ENCODE results near the gene NAAA. TPM values are rescaled to one million over a fixed set of nuclear protein-coding genes. Genes with fewer than 3 reads are reported as not detected.
"Not testable (repeated sequence)": the region's sequence is repeated elsewhere in the genome, so short reads cannot be mapped to it uniquely, and the experiment has no call there.

NAAA gene
- polyA plus RNA-seq, 1 donor = 14.7 TPM

DNA sequence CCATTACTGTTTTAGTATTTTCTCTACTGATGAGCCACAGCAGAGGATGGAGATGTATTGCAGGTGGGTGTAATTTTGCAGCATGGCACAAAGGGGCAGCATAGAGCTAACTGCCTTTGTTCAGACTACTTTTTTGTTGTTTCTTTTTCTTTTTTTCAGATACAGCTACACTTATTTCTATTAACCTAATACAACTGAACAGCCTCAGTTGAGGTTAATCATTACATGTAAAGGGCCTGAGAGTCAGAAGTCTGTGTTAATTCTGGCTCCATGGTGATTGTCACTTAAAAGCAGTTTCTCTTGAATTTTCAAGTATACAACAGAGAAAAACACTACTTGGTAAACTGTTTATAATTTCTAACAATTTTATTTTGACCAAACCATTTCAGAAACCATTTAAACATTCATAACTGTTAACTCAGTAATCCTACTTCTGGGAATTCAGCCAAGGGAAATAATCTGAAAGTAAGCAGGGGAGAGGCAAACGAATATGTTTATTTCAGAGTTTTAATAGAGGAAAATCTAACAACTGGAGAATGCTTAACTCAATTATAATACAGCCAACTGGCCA, 24.6 kb downstream of the NAAA start:
- DNase-seq = peak; percentile 26

DNA sequence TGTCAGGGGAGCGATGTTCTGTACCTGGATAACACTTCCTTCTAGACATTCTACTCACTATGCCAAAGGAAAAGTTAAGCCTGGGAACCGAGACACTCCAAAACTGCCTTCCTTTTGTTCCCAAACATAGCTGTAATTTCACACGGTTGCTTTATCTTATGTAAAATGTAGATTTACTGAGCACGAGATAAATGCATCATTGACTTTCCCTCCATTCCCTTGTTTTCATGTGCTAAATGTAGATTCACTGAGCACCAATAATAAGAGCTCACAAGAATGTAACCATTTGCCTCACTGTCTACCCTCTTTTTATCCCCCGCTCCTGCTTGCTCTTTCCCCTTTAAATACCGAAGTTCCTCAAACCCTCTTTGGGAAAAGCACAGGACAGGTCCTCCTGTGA, 27.8 kb downstream of the NAAA start:
- DNase-seq = no peak

DNA sequence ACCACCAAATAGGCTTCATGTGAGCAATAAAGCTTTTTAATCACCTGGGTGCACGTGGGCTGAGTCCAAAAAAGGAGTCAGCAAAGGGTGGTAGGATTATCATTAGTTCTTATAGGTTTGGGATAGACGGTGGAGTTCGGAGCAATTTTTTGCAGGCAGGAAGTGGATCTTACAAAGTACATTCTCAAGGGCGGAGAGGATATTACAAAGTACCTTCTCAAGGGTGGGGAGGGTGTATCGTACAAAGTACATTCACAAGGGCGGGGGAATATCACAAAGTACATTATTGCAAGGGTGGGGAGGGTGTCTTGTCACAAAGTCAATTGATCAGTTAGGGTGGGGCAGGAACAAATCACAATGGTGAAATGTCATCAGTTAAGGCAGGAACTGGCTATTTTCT, 30.0 kb downstream of the NAAA start:
- not testable (repeated sequence) for DNase-seq

DNA sequence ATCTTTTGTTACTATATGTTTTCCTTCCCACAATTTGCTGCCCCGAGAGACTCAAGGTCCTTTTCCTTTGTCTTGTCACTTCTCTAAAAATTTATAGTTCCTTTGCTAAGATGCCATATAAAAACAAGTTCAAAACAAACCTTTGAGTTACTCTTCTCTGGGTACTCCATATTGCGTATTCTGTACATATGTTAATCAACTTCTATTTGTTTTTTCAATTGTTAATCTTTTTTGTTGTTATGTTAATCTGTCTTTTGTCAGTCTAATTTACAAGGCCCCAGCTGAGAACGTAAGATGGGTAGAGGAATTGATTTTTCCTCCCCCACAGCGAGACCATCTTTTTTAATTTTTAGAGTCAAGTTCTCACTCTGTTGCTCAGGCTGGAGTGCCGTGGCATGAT, 31.4 kb downstream of the NAAA start:
- DNase-seq = no peak

DNA sequence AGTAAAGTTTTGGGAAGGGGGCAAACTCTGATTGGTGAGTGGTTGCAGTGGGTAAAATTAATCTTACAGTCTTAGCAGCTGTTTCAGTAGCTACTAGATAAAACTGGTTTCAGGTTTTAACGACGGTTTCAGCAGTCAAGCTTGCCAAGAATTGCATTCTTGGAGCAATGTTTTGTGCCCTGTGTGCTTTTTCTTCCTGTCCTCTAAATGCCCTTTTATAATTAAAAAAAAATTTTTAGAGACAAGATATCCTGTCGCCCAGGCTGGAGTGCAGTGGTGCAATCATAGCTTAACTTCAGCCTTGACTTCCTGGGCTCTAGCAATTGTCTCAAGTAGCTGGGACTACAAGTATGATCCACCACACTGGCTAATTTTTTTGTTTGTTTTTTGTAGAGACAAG, 32.3 kb downstream of the NAAA start:
- DNase-seq = no peak

DNA sequence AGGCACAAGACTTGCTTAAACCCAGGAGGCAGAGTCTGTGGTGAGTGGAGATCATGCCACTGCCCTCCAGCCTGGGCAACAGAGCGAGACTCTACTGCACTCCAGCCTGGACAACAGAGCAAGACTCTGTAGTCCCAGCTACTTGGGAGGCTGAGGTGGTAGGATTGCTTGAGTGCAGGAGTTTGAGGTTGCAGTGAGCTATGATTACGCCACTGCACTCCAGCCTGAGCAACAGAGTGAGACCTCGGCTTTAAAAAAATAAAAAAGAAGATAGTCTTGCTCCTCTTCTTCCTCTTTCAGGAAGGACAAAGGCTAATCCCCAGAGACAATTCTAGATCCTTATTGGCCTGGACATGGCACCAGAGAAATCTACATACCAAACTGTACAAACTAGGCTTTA, 32.8 kb downstream of the NAAA start:
- no peak for DNase-seq

DNA sequence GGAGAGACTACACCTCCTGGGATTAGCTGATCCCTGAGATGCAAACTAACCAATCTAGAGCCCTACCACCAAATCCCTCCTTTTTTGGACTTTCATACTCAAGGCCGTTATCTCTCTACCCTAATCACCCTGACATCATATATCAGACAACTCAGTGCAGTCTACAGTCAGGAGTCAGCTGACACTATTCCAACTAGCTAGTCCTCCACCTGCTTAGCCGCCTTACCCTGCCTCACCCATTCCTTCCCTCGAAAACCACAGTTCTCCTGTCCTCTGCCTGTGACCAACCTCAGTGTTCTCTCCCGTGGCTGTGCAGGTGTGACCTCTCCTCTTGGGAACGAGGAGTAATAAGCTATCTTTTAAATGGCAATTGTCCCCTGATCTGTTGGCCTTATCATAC, 36.7 kb downstream of the NAAA start:
- no peak for DNase-seq

DNA sequence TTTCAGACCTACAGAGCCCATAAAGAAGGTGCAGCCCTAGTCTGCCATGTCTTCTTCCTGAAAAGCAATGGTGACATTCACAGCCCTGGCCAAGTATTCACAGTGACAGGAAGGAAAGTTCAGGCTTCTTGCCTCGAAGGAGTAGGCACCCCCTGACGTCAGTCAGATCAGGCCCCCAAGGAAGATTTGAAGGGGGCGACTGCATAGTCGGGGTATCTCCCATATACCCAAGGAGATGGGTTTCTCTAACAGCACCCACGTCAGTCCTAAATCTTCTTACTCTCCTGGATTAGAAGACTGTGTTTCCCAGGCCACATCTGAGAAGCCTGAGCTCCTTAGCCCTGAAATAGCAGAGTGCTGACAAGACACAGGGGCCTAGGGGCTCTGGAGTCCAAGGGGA, 38.5 kb downstream of the NAAA start, which contains the start of gene PPEF2:
Gene PPEF2 (minus strand): TSS at position 101 of the 400 bp plus-strand sequence. CDS start 6,127 bp downstream, outside the sequence.
- no peak for DNase-seq

DNA sequence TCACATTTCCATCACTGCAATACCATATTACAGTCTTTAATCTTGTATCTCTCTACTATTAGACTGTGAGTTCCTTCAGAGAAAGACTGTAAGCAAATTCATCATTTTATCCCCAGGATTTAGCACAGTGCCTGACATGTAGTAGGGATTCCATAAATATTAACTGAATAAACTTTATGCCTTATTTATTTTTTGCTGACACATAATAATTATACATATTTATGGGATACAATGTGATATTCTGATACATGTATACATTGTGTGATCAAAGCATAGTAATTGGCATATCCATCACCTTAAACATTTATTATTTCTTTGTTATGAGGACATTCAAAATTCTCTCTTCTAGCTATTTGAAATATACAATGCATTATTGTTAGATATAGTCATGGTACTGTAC, 42.3 kb downstream of the NAAA start:
- no peak for DNase-seq

DNA sequence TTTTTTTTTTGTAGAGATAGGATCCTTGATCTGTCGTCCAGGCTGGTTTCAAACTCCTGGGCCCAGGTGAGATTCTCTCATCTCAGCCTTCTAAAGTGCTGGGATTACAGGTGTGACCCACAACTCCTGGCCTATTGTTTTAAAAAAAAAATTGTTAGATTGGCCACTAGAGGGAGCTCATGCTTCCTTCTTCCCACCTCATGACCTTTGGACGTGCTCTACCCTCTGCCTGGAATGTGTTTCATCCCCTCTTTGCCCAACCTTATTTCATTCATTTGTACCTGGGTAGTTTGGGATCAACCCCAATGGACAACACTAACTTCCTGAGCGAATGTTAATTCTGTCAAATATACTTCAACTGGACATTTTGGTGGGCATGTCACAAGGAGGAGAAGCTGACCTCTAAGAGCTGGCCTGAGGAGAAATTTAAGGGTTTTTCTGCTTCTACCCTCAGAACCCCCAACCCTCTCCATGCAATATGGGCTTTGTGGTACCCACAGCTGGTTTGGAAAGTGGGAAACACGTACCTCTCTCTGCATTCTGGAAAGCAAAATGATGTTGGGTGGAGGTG, 45.0 kb downstream of the NAAA start:
- DNase-seq = no peak

DNA sequence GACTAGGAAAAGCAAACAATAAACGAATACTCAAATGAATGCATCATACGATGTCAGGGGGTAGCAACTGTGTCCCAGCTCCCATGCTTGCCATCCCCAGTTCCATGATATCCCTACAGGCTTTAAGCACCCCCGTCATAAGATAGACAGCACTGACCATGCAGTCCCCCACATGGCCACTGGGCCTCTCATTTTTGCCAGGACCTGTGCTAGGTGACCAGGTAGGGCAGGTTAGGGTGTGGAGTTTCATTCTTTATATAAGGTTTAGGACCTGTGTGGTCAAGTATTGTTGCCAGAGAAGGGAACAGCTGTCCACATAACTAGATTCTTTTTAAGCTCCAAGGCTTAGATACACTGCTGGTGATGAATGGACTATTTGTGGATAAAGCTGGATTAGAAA, 48.3 kb downstream of the NAAA start:
- DNase-seq = no peak

DNA sequence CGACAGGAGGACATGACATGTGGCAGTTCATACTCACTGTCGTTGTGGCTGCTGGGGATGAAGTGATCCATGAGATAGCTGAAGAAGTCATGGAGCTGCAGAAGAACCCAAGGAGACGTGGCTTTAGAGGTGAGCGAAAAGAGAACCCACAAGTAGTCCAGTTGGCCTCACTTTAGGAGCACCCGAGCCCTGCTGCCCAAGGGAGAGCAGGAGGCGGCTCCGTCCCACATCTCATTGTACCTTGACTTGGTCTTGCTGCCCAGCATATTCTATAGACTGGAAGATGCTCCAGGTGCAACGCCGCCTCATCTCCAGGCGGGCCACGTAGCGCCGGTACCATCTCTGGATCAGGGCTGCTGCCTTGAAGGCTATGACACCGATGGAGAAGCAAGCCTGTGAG, 49.2 kb downstream of the NAAA start:
- DNase-seq = no peak

DNA sequence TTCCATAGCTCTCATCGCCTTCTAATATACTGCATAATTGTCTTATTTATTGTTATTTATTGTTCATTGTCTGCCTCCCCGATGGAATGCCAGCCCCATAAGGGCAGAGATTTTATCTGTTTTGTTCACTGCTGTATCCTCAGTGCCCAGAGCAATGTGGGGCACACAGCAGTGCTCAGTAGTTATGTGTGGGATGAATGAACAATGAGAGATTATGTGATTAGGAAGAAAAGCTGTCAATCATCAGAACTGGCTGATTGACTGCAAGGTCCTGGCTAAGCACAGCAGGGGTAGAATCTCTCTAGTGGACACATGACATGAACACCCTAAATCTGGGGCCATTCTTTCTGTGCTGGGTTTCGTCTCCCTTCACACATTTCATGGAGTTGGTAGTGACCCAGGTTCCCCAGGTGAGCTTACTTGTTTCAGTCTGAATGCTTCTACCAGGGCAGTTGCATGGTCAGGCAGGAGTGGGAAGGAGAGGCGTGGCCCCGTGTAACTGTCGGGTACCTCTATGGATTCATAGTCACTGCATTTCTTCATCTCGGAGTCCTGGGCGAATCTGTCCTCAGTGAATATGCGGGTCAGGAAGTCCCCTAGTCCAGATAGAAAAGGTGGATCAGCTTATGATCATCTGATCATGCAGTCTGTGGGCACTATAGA, 51.1 kb downstream of the NAAA start:
- DNase-seq = no peak

DNA sequence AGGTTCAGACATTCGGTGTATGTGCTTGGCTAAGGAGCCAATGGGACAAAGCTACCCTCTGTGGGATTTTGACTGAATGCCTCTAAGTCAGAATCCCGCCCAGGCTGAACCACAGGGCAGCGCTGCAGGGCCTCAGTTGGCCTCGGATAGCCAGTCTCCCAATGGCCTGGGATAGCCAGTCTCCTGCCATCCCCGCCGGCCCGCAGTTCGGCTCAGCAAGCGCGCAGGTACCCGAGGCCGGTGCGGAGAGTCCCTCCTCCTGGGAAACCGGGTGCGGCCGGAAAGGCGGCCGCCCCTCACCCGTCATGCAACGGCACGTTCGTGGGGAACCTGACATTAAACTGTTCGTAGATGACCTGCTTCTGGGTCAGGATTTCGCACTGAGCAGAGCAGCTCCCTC, 54.7 kb downstream of the NAAA start:
- DNase-seq = no peak

DNA sequence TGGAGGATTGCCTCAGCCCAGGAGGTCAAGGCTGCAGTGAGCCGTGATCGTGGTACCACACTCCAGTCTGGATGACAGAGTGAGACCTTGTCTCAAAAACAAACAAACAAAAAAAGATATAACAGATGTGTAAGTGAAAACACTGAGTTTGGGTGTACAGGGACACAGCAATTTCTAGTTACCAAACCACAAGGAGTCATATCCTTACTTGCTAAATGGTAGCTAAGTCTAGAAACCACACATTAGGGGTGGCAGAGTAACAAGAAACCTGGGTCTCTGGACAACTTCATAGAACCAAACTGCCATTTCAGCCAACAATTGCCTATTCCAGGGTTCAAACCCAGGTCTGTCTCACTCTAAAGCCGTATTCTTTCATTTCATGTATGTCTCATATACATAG, 59.3 kb downstream of the NAAA start:
- DNase-seq = no peak

DNA sequence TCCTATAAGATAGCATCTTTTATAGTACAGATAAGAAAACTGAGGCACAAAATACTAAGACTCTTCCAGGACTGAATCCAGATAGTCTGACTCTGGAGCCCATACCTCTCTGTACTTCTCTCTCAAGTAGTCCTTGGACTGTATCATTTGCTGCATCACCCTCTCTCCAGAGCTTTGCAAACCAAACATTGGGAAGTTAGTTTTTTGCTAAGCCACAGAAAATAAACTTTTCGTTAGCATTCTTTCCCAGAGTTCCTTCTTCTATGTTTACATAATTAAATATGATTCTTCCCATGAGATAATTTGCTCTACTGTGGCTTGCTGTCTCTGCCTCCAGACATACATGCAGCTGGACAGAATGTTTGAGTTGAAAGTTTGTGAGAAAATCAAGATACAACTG, 60.5 kb downstream of the NAAA start:
- DNase-seq = no peak

DNA sequence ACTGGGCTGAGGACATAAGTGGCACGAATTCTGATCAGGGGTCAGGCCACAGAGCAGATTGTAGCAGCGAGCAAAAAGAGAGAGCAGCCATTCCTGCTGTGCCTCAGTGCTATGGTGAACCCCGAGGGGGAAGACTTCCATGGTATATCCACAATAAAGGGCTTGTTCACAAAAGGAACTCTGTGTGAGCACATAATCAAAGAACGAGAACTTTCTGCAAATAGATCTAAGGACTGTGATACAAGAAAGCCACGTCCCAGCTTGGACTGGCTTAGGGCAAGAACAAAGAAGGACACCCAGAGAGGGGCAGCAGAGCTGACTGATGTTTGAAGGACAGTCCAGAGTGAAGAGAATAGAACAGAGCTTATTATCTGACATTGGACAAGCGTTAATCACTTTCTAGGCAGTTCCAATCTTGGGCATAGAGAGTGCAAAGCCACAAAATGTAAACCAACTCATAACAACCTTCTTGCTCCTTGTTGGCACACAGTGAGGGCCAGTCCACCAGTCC, 62.5 kb downstream of the NAAA start:
- no peak for DNase-seq

DNA sequence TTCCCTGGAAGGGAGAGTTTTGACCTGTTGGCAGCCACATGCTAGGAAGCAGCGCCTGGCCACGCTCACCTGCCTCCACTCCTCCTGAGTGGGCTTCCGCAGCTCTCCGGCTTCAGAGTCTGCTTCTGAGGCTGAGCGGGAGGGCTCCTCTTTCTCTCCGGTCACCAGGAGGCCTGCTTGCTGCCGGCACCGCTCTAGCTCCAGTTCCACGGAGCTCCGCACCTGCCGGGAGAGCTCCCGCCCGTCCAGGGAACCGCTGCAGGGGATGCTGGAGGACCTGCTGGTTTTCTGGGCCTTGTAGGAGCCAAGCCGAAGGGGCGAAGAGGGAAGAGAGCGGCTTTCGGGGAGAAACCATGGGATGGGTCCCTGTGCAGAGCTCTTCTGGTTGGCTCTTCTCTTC, 64.6 kb downstream of the NAAA start:
- no peak for DNase-seq

DNA sequence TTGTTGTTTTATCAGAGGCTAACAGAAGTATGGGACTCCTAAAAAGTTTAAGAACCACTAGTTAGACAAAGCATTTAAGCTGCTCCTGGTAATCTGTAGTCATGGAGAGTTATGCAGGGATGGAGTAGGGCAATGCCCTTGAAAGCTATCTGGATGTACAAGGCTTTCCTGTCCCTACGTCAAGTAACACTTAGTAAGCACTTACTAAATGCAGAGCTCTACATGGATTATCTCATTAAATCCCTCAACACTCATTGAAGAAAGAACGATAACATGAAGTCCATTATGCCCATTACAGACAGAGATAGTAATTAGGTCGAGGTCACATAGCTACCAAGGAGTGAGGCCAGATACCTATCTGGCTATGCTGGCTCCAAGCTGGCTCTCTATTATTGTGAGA, 71.7 kb downstream of the NAAA start:
- no peak for DNase-seq

DNA sequence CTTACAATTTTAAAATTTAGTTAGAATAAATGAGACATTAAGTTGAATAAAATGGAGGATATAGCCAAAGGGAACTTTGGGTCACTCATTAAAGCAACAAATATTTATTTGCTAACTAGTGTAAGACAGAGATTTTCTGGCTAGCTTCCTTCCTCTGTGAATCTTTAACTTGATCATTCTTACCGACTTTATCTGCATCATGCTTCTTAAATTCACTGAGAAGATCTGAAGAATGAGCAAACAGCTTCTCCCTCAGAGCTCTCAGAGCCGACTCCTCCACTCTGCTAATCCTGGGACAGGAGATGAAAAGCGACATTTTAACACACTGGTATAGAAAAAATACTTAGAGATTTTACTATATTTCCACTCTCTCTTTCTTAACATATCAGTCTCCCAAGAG, 73.7 kb downstream of the NAAA start:
- no peak for DNase-seq

Measured in hindlimb muscle (tissue), 1 donor.